Stimulated activated CD4-positive, alpha-beta T cell treated with anti-CD3 and anti-CD28 coated beads, Interleukin-1b, Interleukin-23, amount 100 ng/mL, for 1 hour (primary cell): ENCODE measurements around the gene PTPN2.
"Not testable (repeated sequence)": the region's sequence is repeated elsewhere in the genome, so short reads cannot be mapped to it uniquely, and the experiment has no call there.

Source experiments
- DNase-seq, 2 donors: peaks; one replicate each; pipeline ENCODE4 v3.0.0-alpha.2; 2020; ENCODE audit warnings: low read depth in 2 of 2

Gene PTPN2

DNA sequence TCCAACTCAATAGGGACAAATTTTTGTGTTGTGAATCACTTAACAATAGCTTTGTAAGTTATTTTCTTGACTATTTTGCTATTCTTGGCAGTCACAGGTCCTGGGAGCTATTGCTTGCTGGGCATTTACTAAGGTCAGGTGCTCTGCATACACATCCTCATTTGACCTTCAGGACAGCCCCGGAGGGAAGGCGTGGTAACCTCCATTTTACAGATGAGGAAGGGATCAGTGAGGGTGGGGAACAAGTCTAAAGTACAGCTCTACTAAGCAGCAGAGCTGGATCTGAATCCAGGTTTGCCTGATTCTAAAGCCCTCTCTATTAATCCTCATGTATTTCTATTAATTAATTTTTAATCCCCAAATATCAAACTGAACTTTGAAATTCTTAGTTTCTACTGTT is 58.8 kb downstream of the PTPN2 start:
- DNase-seq = no peak

DNA sequence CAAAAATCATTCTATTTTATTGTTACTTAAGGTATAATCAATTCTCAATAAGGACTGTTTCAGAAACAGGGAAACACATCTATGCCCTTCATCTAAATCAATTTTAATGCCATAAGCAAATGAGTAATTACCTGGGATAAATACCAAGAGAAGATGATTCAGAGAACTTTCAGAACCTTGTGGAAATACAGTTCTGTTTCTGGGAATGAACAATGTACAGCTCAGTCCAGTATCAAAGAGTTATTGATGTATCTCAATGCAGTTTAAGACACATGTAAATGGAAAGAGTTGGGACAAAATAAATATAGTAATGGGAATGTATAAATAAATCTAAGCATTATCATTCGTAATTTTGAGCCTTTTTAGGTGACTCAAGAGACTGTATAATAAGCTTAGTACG is 60.1 kb downstream of the PTPN2 start:
- DNase-seq = no peak

GRCh38 chr18:12821408-12821807 is 62.6 kb downstream of the PTPN2 start:
- no peak for DNase-seq

DNA sequence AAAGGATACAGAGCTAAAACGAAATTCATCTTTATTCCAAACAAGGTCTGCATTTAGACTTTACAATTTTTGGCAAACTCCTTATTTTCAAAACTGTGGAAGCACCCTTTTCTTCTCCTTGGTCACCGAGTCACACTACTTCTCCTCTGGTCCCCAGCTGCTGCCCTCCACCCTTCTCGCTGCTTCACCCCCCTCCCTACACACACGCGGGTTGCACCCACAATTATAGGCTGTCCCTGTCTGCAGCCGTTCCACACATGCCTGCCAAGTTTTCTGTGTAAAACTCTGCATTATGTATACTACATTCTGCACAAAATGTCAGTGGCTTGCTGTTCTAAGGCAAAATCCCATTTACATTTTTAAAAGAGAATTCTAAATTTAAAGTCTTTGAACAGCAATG is 63.5 kb downstream of the PTPN2 start:
- no peak for DNase-seq

DNA sequence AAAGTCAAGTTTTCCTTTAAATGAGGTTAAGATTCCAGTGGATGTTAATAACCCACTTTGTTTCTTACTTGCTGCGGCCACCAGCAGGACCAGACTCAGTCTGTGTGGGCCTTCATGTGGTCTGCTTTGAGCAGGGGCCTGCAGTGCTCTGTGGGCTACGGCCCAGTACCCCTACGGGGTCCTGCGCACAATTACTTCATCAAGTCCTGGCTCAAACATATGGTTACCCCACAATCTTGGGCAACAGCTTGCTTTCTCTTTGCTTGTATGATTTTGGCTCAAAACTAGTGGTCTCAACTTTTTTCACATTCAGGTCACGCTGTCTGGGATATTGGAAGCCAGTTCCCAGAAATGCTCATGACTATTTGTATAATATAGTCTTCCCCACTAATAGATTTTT is 64.2 kb downstream of the PTPN2 start:
- no peak for DNase-seq

DNA sequence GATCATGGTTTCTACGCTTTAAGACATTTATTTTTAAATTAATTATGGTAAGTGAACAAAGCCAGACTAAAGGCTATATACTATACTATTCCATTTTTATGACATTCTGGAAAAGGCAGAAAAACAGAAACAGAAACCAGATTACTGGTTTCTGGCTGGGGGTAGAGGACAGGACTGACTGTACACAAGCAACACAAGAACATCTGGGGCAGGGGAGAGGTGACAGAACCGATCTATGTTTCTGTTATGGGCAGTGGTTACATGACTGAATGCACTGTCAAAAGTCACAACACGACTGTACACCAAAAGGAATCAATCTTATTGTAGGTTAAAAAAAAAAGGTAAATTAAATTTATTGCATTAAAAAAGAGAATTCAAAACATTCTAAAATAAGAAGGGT is 64.7 kb downstream of the PTPN2 start:
- no peak for DNase-seq

DNA sequence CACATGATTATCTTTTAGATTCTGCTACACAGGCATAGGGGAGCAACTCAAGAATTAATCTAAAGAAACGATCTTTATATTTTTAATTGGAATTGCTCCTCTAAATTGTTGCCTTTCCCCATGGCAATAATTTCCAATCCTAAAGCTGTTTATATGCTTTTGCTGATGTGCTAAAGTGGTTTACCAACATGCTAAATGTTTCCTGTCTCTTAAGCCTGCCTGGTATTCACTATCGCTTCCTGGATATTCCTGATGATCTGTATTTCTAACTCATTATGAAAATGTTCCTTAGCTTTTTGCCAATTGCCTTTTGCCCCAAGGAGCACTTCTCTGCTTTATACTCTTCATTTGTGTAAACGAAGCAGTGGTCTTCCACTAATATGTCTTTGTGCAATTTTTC is 65.8 kb downstream of the PTPN2 start:
- no peak for DNase-seq

GRCh38 chr18:12816451-12816850 is 67.6 kb downstream of the PTPN2 start:
- DNase-seq = no peak

GRCh38 chr18:12811191-12811950 is 72.7 kb downstream of the PTPN2 start:
- DNase-seq = no peak

- no peak for DNase-seq
Observed at GRCh38 chr18:12803069-12803936, 80.7 kb downstream of the PTPN2 start.

DNA sequence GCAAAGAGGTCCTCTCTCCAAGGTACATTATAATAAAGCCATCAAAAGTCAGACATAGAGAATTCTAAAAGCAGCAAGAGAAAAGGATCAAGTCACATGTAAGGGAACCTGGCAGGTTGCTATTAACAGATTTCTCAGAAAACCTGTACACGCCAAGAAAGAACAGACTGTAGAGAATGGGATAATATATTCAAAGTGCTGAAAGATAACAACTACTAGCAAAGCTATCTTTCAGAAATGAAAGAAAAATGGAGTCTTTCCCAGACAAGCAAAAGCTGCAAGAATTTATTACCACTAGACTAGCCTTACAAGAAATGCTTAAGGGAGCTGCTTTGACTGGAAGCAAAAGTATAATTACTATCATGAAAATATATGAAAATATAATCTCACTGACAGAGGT is 81.5 kb downstream of the PTPN2 start:
- no peak for DNase-seq

DNA sequence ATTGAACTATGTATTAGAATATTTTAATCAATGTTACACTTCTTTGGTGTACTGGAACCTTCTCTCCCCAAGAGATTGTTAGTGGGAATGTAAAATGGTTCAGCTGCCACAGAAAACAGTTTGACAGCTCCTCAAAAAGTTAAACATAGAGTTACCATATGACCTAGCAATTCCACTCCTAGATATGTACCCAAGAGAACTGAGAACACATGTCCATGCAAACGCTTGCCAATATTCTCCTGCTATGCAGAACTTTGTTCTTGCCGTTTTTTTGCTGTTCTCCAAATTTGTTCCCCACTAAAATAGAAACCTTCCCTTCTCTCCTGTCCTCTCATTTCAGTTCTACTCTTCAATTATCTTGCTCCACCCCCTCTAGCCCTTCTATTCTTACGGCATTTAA is 87.6 kb downstream of the PTPN2 start:
- DNase-seq = no peak

DNA sequence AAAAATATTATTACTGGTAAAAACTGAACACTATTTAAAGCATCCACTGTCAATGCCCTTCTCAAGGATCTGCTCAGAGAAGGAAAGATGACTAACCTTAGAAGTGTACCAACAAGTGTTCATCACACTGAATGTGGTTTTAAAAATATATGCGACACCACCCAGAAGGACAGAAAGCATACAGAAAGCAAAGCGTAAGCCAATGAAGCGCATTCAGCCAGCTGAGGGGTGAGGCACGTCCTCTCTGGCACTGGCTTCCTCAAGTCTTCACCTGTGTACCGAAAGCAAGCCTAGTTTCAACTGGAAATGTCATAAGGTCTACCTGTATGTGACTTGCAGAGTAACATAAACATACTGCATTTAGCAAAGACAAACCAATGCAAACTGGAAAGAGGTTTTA is 92.4 kb downstream of the PTPN2 start:
- no peak for DNase-seq

DNA sequence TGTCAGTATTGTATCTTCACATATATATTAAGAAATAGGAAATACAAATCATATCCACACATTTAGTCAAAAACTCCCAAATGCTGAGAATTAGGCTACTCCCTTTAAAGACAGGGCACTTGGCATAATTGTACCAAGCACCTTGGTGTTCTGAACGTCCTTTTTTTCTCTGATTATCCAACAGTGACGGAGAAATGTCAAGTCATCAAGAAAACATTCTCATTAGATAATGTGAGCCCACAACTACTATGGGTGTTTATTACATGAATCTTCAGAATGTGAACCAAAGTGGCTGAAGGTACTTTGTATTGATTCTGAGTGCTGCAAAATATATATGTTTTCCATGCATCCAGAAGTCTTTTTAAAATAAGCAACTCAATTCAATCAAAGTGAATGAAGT is 97.4 kb downstream of the PTPN2 start:
- DNase-seq = no peak

GRCh38 chr18:12783524-12783923 is 100.5 kb downstream of the PTPN2 start:
- no peak for DNase-seq

DNA sequence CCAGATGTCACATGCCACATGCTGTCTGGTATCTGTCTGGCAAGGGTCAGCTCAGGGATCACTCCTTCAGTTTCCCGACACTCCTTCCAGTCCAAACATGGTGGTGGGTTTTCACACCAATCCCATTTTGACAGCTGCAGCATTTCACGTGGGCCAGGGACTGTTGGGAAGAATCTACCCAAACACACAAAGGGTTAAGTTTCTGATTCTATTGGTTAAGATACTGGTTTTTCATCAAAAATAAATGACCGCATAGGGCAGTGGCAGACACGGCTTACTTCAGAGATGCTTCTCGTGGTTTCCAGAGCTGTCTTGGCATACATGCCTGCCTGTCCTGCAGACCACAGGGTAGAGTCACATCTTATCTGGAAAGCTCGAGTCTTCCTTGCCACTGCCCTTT is 101.5 kb downstream of the PTPN2 start:
- no peak for DNase-seq

DNA sequence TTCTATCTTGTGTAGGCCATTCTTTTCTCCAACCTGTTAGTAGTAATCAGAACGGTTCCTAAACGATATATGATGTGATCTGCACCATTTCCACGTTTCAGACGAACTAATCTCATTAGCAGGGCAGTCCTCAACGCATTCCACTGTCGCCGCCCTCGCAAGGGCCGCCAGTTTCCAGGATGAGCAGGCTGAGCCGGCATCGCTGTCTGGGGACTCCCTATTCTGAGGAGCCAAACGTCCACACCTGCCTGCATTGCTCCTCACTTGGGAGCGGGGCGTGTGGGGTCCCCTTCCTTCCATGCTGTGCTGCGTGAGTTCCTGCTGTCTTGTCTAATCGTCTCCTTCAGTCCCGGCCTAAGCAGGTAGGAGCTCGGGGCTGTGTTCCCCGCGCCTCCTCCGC is 104.6 kb downstream of the PTPN2 start:
- no peak for DNase-seq

DNA sequence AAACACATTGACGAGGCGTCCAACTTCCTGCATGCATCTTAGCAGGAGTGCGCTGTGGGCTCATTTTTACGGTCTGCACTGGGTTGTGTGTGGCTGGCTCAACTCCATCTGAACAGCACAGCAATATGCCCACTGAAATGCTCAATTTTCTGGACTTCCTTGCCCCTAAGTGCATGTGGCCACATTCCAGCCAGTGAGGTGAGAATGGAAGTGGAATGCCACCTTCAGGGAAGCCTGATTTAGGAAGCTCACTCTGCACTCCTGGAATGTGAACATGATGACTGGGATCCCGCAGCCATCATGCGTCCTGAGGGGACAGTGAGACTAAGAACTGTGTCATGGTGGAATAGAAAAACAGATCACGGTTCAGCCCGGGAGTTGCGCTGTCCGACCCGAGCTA is 105.0 kb downstream of the PTPN2 start:
- no peak for DNase-seq

DNA sequence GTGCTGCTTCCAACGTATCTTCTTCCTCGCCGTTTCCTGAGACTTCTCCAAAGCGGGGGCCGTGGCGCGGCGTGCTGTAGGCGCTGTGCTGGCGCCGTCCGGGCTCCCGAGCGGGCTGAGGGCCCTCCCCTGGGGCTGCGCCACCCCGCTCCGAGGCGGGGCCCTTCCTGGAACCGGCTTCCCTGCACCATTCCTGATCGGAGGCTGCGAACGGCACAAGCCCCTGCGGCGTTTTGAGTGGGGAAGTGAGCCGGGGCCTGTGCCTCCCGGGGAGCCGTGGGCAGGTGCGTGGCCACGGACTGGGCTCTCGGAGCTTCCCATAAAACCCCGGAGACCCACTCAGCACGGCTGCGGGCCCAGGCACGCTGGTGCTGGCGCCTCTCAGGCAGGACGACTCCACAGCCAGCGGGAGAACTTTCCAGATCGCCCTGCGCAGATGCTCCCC is 106.5 kb downstream of the PTPN2 start:
- no peak for DNase-seq

DNA sequence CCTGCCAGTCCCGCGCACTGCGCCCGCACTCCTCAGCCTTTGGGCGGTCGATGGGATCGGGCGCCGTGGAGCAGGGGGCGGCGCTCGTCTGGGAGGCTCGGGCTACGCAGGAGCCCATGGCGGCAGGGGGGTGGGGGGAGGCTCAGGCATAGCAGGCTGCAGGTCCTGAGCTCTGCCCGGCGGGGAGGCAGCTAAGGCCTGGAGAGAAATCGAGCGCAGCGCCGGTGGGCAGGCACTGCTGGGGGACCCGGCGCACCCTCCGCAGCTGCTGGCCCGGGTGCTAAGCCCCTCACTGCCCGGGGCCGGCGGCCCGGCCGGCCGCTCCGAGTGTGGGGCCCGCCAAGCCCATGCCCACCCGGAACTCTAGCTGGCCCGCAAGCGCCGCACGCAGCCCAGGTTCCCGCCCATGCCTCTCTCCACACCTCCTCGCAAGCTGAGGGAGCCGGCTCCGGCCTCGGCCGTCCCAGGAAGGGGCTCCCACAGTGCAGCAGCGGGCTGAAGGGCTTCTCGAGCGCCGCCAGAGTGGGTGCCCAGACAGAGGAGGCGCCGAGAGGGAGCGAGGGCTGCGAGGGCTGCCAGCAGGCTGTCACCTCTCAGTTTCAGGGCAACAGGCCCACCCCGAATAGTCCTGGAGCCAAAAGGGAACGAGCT is 107.1 kb downstream of the PTPN2 start:
- DNase-seq = no peak

DNA sequence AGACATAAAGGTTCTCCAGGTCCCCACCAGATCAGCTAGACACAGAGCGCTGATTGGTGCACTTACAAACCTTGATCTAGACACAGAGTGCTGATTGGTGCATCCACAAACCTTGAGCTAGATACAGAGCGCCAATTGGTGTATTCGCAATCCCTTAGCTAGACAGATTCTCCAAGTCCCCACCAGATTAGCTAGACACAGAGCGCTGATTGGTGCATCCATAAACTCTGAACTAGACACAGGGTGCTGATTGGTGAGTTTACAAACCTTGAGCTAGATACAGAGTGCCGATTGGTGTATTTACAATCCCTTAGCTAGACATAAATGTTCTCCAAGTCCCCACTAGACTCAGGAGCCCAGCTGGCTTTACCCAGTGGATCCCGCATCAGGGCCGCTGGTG is 107.6 kb downstream of the PTPN2 start:
- not testable (repeated sequence) for DNase-seq

DNA sequence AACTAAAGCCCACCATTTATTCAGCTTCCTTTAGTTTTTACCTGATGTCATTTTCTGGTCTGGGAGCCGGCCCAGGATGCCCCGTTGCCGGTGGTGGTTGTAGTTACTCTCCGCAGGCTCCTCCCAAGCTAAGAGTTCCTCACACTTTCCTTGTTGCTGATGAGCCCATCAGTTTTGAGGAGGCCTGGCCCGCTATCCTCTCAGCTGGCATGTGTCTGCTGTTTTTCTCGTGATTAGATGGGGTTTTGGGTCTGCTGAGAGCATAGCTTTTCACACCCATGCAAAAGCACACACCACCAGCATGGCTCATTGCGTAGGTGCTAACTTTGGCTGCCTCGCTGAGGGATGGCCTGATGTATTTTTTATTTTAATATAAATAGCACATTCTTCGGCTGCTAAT is 109.1 kb downstream of the PTPN2 start:
- no peak for DNase-seq

- no peak for DNase-seq
Observed at GRCh38 chr18:12773369-12773768, 110.7 kb downstream of the PTPN2 start.
